Dermis microvascular lymphatic vessel endothelial cell (primary cell): Measurements from ENCODE around the gene ARMC7. TPM values are rescaled to one million over a fixed set of nuclear protein-coding genes. Genes with fewer than 3 reads are reported as not detected.
"Not testable (repeated sequence)": the region's sequence is repeated elsewhere in the genome, so short reads cannot be mapped to it uniquely, and the experiment has no call there.

ENCODE experiments used
- DNase-seq, 2 donors: peaks; one replicate each; pipeline versions ENCODE4 v3.0.0 to v3.0.0-alpha.2; 2010; ENCODE audit warnings: low read depth in 2 of 2
- total RNA-seq: library from RNA; depleted of rRNA; stranded (reverse); fragments of >200 nt; gene quantifications from 2 replicates; pipeline ENCODE4 v1.2.1, GENCODE V29; 2014

ARMC7 gene
- total RNA-seq = 3.9 and 6.2 TPM in 2 replicates

GRCh38 chr17:75109407-75110233 is at the start of gene ARMC7:
TSS of gene ARMC7 (plus strand) at chr17:75109969. CDS start at chr17:75110289, 320 bp downstream.
- DNase-seq = peak; percentile 65 to 82

GRCh38 chr17:75060434-75061054 is 49.2 kb upstream of the ARMC7 start:
- DNase-seq = no peak

- no peak for DNase-seq
Measured at GRCh38 chr17:75061055-75061438, 48.7 kb upstream of the ARMC7 start.

GRCh38 chr17:75061618-75062017 is 48.2 kb upstream of the ARMC7 start:
- no peak for DNase-seq

- DNase-seq = no peak
Measured at GRCh38 chr17:75063201-75063600, 46.6 kb upstream of the ARMC7 start.

DNA sequence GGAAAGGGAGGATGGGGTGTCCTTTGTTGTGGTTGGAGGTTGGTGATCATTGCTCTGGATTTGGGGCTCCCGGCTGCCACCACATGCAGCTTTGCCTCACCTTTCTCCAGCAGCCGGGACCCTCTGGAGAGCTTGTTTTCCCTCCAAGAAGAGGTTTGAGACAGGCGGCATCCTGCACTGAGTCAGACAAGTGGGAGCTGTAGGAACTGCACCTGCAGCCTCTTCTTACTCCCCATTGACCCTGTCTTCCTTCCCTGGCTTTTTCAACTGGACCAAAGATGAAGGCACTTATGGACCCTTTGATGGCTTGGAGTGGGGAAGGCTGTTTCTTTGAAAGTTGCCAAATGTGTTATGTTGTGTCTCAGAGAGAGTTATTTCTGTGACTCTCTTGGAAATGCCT is 46.1 kb upstream of the ARMC7 start:
- no peak for DNase-seq

GRCh38 chr17:75064040-75064439 is 45.7 kb upstream of the ARMC7 start:
- no peak for DNase-seq

DNA sequence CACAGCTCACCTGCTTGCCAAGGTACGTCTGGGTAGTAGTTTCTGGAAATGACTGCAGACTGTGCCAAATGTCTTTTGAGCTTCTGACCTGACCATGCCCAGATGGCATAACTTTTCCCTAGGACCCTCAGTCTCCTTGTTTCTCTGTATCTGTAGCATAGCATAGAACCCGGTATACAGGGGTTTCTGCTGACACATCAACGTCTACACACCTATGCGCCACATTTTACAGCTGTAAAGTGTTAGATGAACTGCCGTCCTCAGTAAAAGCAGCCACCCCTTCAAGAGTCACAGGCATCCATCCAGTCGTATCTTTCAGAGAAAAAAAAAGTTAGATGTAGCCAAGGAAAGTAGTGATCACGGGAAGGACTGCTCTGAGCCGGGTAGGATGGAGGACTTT is 45.3 kb upstream of the ARMC7 start:
- DNase-seq = no peak

DNA sequence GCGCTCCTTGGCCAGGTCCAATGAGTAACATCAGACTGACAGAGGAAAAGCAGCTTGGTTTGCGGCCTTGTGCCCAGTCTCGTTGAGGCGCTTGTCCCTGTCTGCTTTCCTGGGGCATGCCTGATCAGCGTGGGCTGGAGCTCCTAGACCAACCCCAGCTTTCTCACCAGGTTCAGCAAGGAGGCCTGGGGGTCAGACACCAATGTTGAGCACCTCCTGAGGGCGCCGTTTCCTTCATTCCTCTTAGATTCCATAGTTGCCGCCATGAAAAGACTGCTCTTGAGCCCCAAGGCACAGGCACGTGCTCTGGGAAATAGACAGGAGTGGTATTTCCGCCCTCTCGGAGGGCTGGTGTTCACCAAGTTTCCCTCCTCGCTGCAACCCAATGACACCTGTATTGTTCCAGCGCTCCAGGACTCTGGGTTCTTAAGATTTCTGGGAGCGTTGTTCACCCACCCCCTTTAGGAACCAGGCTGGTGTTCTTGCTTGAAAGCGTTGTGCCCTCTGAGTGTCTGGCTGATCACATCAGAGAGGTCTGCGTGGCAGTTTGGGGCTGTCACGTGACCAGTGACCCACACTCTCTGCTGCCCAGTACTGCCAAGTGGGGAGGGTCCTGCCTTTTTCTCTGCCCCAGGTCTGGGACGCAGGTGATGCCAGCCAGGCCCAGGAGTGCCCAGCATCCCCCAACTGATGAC is 44.8 kb upstream of the ARMC7 start:
- DNase-seq = no peak

DNA sequence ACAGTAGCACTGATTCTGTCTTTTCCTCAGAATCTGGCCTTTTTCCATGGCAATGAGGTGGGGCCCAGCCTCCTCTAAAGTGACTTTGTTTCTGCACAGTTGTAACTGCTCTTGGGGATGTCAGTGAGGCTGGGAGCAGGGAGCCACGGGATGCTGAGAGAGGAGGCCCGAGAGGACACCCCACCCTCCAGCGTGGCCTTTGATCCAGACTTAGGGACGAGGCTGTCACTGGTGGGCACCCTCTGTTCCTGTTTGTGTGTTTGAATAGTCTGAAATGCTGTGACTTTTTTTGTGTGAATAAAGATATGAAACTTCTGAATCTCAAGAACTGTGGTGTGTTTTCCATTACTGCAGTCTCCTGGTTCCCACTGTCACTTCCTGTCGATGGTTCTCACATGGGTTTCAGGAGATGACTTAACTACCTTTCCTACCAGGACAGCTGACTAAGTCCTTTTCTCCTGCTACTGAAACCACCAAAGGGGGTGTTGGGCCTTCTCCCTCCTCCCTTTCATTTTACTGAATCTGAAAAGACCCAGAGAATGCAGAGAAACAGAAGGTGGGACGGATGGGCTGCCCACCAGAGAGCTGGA is 44.1 kb upstream of the ARMC7 start:
- peak; percentile 83 to 90 for DNase-seq

DNA sequence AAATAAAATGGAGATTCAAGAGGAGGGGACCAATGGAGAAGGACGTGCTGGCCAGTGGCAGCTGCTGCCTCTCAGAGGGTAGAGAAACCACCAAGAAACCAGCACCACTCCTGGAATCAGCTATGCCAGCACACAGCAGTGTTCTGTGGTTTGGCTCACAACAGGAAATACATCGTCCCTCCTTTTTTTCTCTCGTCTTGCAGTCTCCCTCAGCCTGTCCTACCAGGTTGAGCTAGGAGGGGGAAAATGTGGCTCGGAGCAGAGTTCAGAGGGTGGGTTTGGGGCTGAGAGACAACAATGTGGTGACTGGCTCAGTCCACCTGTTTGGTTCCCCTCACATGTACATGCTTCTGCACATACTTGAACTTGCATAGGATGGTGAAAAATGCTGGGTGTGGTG is 41.9 kb upstream of the ARMC7 start:
- DNase-seq = no peak

GRCh38 chr17:75068750-75069149 is 41.0 kb upstream of the ARMC7 start:
- no peak for DNase-seq

- peak in 1 of 2 donors; percentile 51 for DNase-seq
Measured at GRCh38 chr17:75069783-75070182, 40.0 kb upstream of the ARMC7 start.

GRCh38 chr17:75071478-75072271 is 38.1 kb upstream of the ARMC7 start:
- peak; percentile 27 to 51 for DNase-seq

- not testable (repeated sequence) for DNase-seq
Measured at GRCh38 chr17:75072909-75073308, 36.9 kb upstream of the ARMC7 start.

DNA sequence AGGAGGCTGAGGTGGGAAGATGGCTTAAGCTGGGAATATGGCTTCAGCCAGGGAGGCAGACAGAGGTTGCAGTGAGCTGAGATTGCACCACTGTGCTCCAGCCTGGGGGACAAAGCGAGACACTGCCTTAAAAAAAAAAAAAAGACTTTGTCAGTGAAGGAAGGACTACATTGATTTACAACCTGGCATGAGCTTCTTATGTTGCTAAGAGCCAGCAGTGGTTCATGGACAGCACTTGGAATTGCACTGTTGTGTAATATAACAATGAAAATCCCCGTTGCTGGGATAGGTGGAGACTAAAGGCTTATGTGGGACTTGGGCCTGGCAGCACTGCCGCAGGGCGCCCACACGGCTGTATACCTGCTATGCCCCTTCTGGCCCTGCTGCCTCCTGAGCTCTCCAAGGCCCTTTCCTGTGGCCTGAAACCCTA is 36.1 kb upstream of the ARMC7 start:
- DNase-seq = no peak

DNA sequence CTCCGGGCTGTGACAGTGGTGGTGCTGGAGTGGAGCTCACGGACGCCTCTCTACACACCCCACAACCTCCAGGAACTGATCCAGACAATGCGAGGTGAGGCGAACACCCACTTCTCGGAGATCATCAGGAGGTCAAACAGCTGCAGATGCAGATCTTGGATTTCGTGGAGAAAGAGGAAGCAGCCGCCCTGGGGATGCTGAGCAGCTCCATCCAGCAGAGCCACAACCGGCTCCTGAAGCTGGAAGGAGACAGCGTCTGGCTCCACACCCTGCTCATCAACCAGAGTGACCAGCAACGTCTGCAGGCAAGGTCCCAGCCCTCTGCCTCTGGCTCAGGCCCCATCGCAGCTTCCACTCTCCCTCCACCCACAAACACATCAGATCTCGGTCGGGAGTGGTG is 35.2 kb upstream of the ARMC7 start:
- no peak for DNase-seq

GRCh38 chr17:75075597-75076336 is 34.0 kb upstream of the ARMC7 start:
- no peak for DNase-seq

GRCh38 chr17:75077072-75077495 is 32.7 kb upstream of the ARMC7 start:
- no peak for DNase-seq

DNA sequence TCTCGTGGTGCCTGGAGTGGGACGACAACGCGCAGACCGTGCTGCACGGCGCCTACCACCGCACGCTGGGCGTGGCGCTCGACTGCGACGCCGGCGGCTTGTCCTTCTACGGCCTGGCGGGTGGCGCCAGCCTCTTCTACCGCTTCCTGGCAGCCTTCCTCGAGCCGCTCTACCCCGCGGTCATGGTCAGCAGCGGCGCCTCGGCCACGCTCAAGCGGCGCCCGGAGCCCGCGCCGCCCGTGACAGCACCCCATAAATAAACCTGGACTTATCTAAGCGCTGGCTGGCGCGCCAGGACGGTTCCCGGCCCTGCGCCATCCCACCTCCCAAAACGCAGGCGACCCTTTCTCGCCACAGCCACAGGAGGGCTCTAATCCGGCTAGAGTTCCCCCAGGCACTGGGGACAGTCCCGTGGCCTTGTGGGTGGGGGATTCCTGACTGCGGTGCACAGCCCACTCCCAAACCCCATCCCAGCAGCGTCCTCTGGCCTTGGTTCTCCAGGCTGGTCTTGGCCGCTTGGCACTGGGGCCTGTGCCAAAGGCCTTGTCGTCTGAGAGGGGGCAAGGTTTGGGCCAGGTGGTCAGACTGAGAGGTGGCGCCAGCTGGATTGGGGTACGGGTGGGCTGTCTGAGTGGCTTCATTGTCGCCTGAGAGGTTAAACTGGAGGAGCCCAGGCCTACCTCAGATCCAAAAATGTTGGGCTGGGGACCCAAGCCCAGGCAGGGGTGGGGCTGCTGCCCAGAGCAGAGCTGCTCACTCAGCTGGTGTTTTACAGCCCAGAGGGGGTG is 32.1 kb upstream of the ARMC7 start:
- peak in 1 of 2 donors; percentile 65 for DNase-seq
